K562 (cell line): ENCODE results near the gene IL17RA. TPM values are rescaled to one million over a fixed set of nuclear protein-coding genes. Genes with fewer than 3 reads are reported as not detected.
A peak's percentile ranks its signal among the peaks of the same experiment; 100 is the strongest.

Source experiments
- CTBP1 ChIP-seq: fragments of 450-650 bp; IDR thresholded peaks from 2 replicates; pipeline ENCODE4 v1.6.1; 2016; ENCODE audit warnings: borderline replicate concordance
- DIDO1 ChIP-seq: fragments of 450-650 bp; IDR thresholded peaks from 2 replicates; pipeline ENCODE4 v1.6.1; 2016; ENCODE audit warnings: low read depth, missing biosample characterization, missing genetic modification characterization
- E4F1 ChIP-seq: fragments of 250-450 bp; sonication (Bioruptor Pico); IDR thresholded peaks from 2 replicates; pipeline ENCODE4 v1.5.0; 2021; ENCODE audit warnings: mild to moderate bottlenecking, borderline replicate concordance
- KDM5B ChIP-seq: fragments of 200-600 bp; sonication (generic); IDR thresholded peaks from 2 replicates; pipeline ENCODE4 v1.6.1; 2012; ENCODE audit warnings: low read depth, mild to moderate bottlenecking, moderate library complexity, low read length, control low read depth, inconsistent platforms; ENCODE audit not compliant: insufficient replicate concordance
- KHSRP ChIP-seq: fragments of 450-650 bp; IDR thresholded peaks from 2 replicates; pipeline ENCODE4 v1.6.1; 2017
- KLF10 ChIP-seq: fragments of 250-450 bp; sonication (Bioruptor Pico); IDR thresholded peaks from 2 replicates; pipeline ENCODE4 v1.6.1; 2021; ENCODE audit warnings: matching md5 sums
- NR2C1 ChIP-seq, 2 experiments: fragments of 450-650 bp; IDR thresholded peaks; 2 replicates each; pipeline ENCODE4 v1.6.1; 2017; ENCODE audit warnings: mild to moderate bottlenecking in 2 of 2, antibody characterized with exemption in 1 of 2, inconsistent platforms in 1 of 2, missing compliant biosample characterization in 1 of 2, missing genetic modification characterization in 1 of 2
- PHF20 ChIP-seq: fragments of 450-650 bp; IDR thresholded peaks from 2 replicates; pipeline ENCODE4 v1.6.1; 2018; ENCODE audit not compliant: partially characterized antibody
- PHF8 ChIP-seq: fragments of 200-600 bp; sonication (generic); IDR thresholded peaks from 2 replicates; pipeline ENCODE4 v1.6.1; 2012; ENCODE audit warnings: mixed run types, mild to moderate bottlenecking, inconsistent platforms, low read length, moderate library complexity, borderline replicate concordance
- RHOXF2B ChIP-seq: fragments of 250-450 bp; sonication (Bioruptor Pico); conservative IDR thresholded peaks from 2 replicates; pipeline ENCODE4 v1.5.1; 2021
- TAL1 ChIP-seq: fragments of 450-650 bp; IDR thresholded peaks from 2 replicates; pipeline ENCODE4 v1.6.1; 2016; ENCODE audit warnings: mild to moderate bottlenecking
- XRCC5 ChIP-seq: fragments of 200-400 bp; formaldehyde crosslinking; IDR thresholded peaks from 2 replicates; pipeline ENCODE4 v1.6.1; 2017; ENCODE audit warnings: low read depth, mild to moderate bottlenecking, low read length
- YY1 ChIP-seq, 3 experiments: IDR thresholded peaks; 2 replicates each; pipeline ENCODE4 v1.6.1; 2011; ENCODE audit warnings: low read length in 2 of 3, mild to moderate bottlenecking in 2 of 3, moderate library complexity in 2 of 3, borderline replicate concordance in 1 of 3, control low read depth in 1 of 3, low read depth in 1 of 3; ENCODE audit not compliant: insufficient read depth in 3 of 3, insufficient replicate concordance in 2 of 3, control insufficient read depth in 1 of 3, insufficient read length in 1 of 3; ENCODE audit errors: extremely low read depth in 1 of 3
- ZBTB11 ChIP-seq, 3 experiments: fragments of 200-800 bp in 1 of 3; fragments of 250-450 bp in 1 of 3; fragments of 450-650 bp in 1 of 3; sonication (Bioruptor Pico) in 1 of 3; sonication (Bioruptor generic) in 1 of 3; formaldehyde crosslinking in 1 of 3; IDR thresholded peaks; 2 replicates each; pipeline versions ENCODE4 v1.6.1 to v1.8.0; 2016 to 2022; ENCODE audit warnings: mild to moderate bottlenecking in 2 of 3, missing genetic modification characterization in 2 of 3, missing compliant biosample characterization in 1 of 3, moderate library complexity in 1 of 3
- ZNF274 ChIP-seq: IDR thresholded peaks from 2 replicates; pipeline ENCODE4 v1.6.1; 2011; ENCODE audit warnings: low read depth, mild to moderate bottlenecking, low read length, moderate library complexity, borderline replicate concordance
- ZNF561 ChIP-seq: fragments of 450-650 bp; formaldehyde crosslinking; conservative IDR thresholded peaks from 2 replicates; pipeline ENCODE4 v1.4.0; 2020; ENCODE audit warnings: mild to moderate bottlenecking, moderate library complexity
- ZNF785 ChIP-seq: fragments of 250-450 bp; sonication (Bioruptor Pico); IDR thresholded peaks from 2 replicates; pipeline ENCODE4 v1.4.0; 2020; ENCODE audit warnings: mild to moderate bottlenecking
- polyA plus RNA-seq, 8 experiments: library from polyadenylated mRNA; depleted of rRNA in 4 of 8; stranded (reverse) in 5 of 8; unstranded in 3 of 8; fragments of >200 nt; fragmentation: Nextera tagmentation in 2 of 8; fragmentation: Illumina TruSeq in 1 of 8; extraction: Ambion mirVana in 2 of 8; extraction: Trizol in 1 of 8; gene quantifications; 2 replicates each; pipeline versions ENCODE4 v1.2.1 to v1.2.3, GENCODE V29; 2011 to 2014; ENCODE audit warnings: inconsistent platforms in 1 of 8, missing spikeins in 1 of 8
- total RNA-seq, 7 experiments: library from RNA; depleted of rRNA in 6 of 7; stranded (reverse); fragments of >200 nt in 6 of 7; fragmentation: Illumina TruSeq in 2 of 7; extraction: Trizol in 2 of 7; gene quantifications; 2 replicates each; pipeline versions ENCODE4 v1.2.1 to v1.2.3, GENCODE V29; 2011 to 2021; ENCODE audit warnings: low replicate concordance in 1 of 7
- TF ChIP-seq, protein P1 (sequence below), 2 experiments: fragments of 450-650 bp; conservative IDR thresholded peaks; 2 replicates each; pipeline ENCODE4 v1.6.1; 2017; ENCODE audit warnings: mild to moderate bottlenecking in 2 of 2, moderate library complexity in 2 of 2

The IL17RA gene
- total and polyA plus RNA-seq, 9 of the 15 experiments (the other 6 are each of a cell fraction or from before 2014, with no cell fraction given): 0.17 to 11.8 (median 3.7) TPM

DNA sequence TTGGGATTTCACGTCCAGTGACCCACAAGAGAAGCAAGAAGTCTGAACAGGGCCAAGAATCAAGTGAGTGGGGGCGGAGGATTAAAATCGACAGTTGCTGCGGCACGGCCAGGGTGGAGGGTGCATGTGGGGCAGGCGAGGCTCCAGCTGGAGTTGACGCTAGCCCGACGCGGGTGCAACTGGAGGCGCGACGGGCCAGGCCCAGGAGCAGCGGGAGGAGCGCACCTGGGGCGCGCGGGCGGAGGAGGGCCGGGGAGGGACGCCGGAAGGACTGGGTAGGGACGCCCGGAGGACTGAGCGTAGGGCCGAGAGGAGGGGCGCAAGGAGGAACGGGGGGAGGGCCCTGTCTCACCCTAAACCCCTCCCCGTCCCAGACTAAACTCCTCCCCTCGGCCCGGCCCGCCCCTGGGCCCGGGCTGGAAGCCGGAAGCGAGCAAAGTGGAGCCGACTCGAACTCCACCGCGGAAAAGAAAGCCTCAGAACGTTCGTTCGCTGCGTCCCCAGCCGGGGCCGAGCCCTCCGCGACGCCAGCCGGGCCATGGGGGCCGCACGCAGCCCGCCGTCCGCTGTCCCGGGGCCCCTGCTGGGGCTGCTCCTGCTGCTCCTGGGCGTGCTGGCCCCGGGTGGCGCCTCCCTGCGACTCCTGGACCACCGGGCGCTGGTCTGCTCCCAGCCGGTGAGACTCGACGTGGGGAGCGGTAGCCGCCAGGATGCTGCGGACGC, at the start of gene IL17RA (continued):
- TF ChIP-seq RHOXF2B (CRISPR knock-in tag) (0 out of 2 replicates have a peak, but pooled peaks have one; percentile 28), PHF8 (peak; percentile 87; the same call in 1 of the 2 replicates), KHSRP (no peak), XRCC5 (no peak), ZBTB11 (CRISPR knock-in tag; IDR thresholded peaks at IDR 0.05) (peak in 2 of 3 experiments; percentile 69 to 92; a peak in 4 of 6 replicates), DIDO1 (tag) (no peak), E4F1 (CRISPR knock-in tag) (no peak), NR2C1 (IDR thresholded peaks at IDR 0.05) (no peak), NR2C1 (tag; IDR thresholded peaks at IDR 0.05) (no peak), ZNF785 (CRISPR knock-in tag) (no peak), CTBP1 (peak; percentile 73; the same call in 1 of the 2 replicates), KDM5B (peak; percentile 79), ZNF561 (CRISPR knock-in tag) (no peak), TAL1 (no peak), YY1 (IDR thresholded peaks at IDR 0.05; ENCODE audit: borderline replicate concordance in 1 of 3, control insufficient read depth in 1 of 3, extremely low read depth in 1 of 3, insufficient read depth in 3 of 3, insufficient read length in 1 of 3, insufficient replicate concordance in 2 of 3, low read depth in 1 of 3, low read length in 2 of 3) (peak in 1 of 3 experiments; percentile 40), ZNF274 (no peak; the same call in 1 of the 2 replicates), PHF20 (peak; percentile 84), KLF10 (CRISPR knock-in tag) (no peak)
- TF ChIP-seq, protein P1, sequence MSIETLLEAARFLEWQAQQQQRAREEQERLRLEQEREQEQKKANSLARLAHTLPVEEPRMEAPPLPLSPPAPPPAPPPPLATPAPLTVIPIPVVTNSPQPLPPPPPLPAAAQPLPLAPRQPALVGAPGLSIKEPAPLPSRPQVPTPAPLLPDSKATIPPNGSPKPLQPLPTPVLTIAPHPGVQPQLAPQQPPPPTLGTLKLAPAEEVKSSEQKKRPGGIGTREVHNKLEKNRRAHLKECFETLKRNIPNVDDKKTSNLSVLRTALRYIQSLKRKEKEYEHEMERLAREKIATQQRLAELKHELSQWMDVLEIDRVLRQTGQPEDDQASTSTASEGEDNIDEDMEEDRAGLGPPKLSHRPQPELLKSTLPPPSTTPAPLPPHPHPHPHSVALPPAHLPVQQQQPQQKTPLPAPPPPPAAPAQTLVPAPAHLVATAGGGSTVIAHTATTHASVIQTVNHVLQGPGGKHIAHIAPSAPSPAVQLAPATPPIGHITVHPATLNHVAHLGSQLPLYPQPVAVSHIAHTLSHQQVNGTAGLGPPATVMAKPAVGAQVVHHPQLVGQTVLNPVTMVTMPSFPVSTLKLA (conservative IDR thresholded peaks at IDR 0.05): peak in 1 of 2 experiments; percentile 36; a peak in 1 of 4 replicates
